Right renal cortex interstitium (tissue), 3 donors: ENCODE results near the gene PIK3R3. TPM values are rescaled to one million over a fixed set of nuclear protein-coding genes. Genes with fewer than 3 reads are reported as not detected.
"Not testable (repeated sequence)": the region's sequence is repeated elsewhere in the genome, so short reads cannot be mapped to it uniquely, and the experiment has no call there.

ENCODE experiments used
- DNase-seq, 3 donors: peaks; one replicate each; pipeline ENCODE4 v3.0.0-alpha.2; 2013; ENCODE audit warnings: low read depth in 3 of 3, low spot score in 2 of 3
- polyA plus RNA-seq, 3 donors: library from polyadenylated mRNA; unstranded; fragments of 120-200 nt; gene quantifications; one replicate each; pipeline ENCODE4 v1.2.1, GENCODE V29; 2013; ENCODE audit not compliant: insufficient read length in 3 of 3

Gene PIK3R3
- polyA plus RNA-seq, 3 donors = 29.9 to 32.3 (median 32.0) TPM

- no peak for DNase-seq
Observed at GRCh38 chr1:46114925-46115603, 17.4 kb downstream of the PIK3R3 start.

- no peak for DNase-seq
Observed at GRCh38 chr1:46113948-46114347, 18.5 kb downstream of the PIK3R3 start.

DNA sequence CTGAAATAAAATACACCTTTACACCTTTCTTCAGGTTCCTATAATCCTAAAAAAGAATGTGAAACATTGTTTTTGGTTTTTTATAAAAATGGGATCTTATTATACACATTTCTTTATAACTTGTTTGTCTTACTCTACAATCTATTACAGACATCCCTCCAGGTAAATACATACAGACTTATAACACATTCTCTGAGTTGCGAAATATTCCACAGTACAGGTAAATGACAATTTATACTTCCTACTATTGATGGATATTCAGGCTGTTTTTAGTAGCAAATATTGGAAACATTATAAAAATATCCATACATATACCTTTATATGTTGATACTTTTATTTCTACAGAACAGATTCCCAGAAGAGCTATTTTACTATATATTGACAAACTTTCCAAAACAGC, 20.3 kb downstream of the PIK3R3 start:
- no peak for DNase-seq

- no peak for DNase-seq
Observed at GRCh38 chr1:46110521-46110920, 21.9 kb downstream of the PIK3R3 start.

DNA sequence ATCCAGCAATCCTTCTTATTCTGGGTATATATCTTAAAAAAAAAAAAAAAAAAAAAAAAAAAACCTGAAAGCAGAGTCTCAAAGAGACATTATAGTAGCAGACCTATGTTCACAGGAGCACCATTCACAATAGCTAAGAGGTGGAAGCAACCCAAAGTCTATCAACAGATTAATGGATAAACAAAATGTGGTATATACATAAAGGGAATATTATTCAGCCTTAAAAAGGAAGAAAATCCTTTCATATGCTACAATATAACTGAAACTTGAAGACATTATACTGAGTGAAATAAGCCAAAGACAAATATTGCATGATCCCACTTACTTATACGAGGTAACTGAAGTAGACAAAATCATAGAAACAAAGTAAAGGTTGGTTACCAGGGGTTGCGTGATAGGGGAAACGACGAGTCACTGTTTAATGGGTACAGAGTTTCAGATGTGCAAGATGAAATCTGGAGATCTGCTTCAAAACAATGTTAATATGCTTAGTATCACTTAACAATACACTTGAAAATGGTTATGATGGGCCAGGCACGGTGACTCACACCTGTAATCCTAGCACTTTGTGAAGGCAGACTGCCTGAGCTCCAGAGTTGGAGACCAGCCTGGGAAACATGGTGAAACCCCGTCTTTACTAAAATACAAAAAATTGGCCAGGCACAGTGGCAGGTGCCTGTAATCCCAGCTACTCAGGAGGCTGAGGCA, 29.5 kb downstream of the PIK3R3 start:
- DNase-seq = no peak

- DNase-seq = no peak
Observed at GRCh38 chr1:46099215-46099614, 33.2 kb downstream of the PIK3R3 start.

- DNase-seq = no peak
Observed at GRCh38 chr1:46098027-46098712, 34.3 kb downstream of the PIK3R3 start.

DNA sequence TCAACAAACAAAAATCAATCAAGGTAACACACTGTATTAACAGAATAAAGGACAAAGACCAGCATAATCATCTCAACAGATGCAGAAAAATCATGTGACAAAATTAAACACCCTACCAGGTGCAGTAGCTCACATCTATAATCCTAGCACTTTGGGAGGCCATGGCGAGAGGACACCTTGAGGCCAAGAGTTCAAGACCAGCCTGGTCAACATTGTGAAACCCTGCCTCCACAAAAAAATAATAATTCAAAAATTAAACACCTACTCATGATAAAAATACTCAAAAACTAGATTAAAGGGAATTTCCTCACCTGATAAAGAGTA, 35.3 kb downstream of the PIK3R3 start:
- DNase-seq = no peak

DNA sequence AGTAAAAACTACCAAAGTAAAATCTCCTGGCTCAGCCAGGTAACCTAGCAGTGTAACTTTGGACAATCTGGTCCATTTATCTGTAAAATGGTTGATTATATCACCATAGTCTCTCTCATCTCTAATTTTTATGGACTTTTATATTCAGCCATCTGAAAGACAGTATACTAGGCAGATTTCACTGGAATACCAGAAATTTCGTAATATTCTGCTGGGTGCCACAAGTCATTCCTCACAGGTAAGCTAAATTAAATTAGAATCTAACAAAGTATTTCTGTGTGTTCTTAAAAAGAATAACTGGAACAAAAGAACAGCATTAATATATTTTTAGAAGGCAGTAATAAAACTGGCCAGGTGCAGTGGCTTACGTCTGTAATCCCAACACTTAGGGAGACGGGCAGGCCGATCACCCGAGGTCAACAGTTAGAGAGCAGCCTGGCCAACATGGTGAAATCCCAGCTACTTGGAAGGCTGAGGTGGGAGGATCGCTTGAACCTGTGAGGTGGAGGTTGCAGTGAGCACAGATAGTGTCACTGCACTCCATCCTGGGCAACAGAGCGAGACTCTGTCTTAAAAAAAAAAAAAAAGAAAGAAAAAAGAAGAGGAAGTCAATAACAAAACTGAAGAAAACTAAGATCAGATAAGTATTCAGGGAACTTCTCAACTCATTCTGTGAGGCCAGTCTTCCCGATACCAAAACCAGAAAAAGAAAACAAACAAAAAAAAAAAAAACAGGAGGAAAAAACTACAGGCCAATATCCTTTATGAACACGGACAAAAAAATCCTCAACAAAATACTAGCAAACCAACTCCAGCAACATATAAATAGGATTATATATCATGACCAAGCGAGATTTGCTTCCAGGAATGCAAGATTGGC, 35.9 kb downstream of the PIK3R3 start:
- DNase-seq = no peak

DNA sequence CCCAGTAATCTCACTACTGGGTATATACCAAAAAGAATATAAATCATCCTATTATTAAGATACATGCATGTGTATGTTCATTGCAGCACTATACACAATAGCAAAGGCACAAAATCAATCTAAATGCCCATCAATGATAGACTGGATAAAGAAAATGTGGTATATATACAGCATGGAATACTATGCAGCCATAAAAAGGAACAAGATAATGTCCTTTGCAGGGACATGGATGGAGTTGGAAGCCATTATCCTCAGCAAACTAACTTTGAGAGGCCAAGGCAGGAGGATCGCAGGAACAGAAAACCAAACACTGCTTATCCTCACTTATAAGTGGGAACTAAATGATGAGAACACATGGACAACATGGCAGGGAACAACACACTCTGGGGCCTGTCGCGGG, 37.3 kb downstream of the PIK3R3 start:
- not testable (repeated sequence) for DNase-seq

- DNase-seq = no peak
Observed at GRCh38 chr1:46094471-46095005, 37.9 kb downstream of the PIK3R3 start.

GRCh38 chr1:46093832-46094231, 38.6 kb downstream of the PIK3R3 start:
- not testable (repeated sequence) for DNase-seq

- DNase-seq = no peak
Observed at GRCh38 chr1:46087891-46088290, 44.5 kb downstream of the PIK3R3 start.

DNA sequence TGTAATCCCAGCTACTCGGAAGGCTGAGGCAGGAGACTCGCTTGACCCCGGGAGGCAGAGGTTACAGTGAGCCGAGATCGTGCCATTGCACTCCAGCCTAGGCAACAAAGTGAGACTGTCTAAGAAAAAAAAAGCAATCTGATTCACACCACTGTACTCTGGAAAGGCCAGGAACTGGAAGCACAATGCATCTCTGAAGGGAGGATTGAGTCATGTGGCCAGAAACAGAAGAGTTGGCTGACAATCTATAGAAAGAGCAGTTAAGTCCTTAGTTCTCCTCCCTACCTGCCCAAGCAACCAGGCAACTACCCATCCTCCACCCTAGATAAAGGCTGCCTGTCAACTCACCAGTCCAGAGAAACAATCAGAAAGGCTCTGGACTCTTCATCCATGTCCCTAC, 45.9 kb downstream of the PIK3R3 start:
- DNase-seq = no peak

GRCh38 chr1:46084553-46085451, 47.6 kb downstream of the PIK3R3 start:
- no peak for DNase-seq

GRCh38 chr1:46083579-46083978, 48.9 kb downstream of the PIK3R3 start:
- DNase-seq = no peak

- no peak for DNase-seq
Observed at GRCh38 chr1:46081619-46082018, 50.8 kb downstream of the PIK3R3 start.

GRCh38 chr1:46081206-46081605, 51.2 kb downstream of the PIK3R3 start:
- DNase-seq = no peak

GRCh38 chr1:46080257-46080656, 52.2 kb downstream of the PIK3R3 start:
- DNase-seq = no peak

DNA sequence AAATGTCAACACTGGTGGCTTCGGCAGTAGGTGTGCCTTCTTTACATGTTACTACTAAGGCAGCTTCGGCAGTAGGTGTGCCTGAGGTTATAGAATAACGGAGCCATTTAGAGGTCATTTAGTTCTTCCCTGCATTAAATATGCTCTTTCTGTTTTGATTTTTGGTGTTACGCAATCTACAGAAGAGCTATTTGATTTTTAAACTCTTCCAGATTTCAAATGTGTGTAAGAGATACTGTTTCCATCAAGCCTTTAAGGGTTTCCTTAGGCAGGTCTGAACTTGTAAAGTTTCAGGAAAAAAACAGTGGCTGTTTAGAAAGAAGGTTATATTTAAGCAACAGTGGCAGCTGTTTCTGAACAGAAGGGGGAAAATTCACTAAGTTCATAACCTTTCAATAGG, 54.8 kb downstream of the PIK3R3 start:
- no peak for DNase-seq
